Keratinocyte (primary cell): ENCODE results near the gene RNF112. TPM values are rescaled to one million over a fixed set of nuclear protein-coding genes. Genes with fewer than 3 reads are reported as not detected.

Source experiments
- DNase-seq: peaks from one replicate; pipeline ENCODE4 v3.0.0-alpha.2; 2011; ENCODE audit warnings: low read depth, missing footprints, low spot score
- FAIRE-seq: peaks from 2 replicates; lab custom pipeline; 2011; peaks lifted over from hg19 to GRCh38; lab: Jason Lieb, UNC
- H2AFZ ChIP-seq: 2 replicates; pipeline ENCODE4 v1.6.0; 2012; ENCODE audit warnings: low read length, control low read depth, inconsistent platforms; ENCODE audit not compliant: control insufficient read depth
- H3K27ac ChIP-seq: 2 replicates; pipeline ENCODE4 v1.5.1; 2011; ENCODE audit warnings: low read length; ENCODE audit not compliant: control insufficient read depth, insufficient read depth
- H3K27me3 ChIP-seq: 3 replicates; pipeline ENCODE4 v1.6.0; 2011; ENCODE audit warnings: low read length; ENCODE audit not compliant: control insufficient read depth, insufficient read depth; ENCODE audit errors: extremely low read depth
- H3K36me3 ChIP-seq, 2 experiments: 2 replicates in 1 of 2; 3 replicates in 1 of 2; pipeline ENCODE4 v1.5.1; 2011; ENCODE audit warnings: low read length in 2 of 2, mild to moderate bottlenecking in 1 of 2; ENCODE audit not compliant: control insufficient read depth in 2 of 2, insufficient read depth in 2 of 2; ENCODE audit errors: extremely low read depth in 1 of 2
- H3K4me1 ChIP-seq: 3 replicates; pipeline ENCODE4 v1.5.1; 2011; ENCODE audit warnings: low read length; ENCODE audit not compliant: control insufficient read depth, insufficient read depth; ENCODE audit errors: extremely low read depth
- H3K4me2 ChIP-seq: 3 replicates; pipeline ENCODE4 v1.6.0; 2011; ENCODE audit warnings: low read depth, low read length; ENCODE audit not compliant: control insufficient read depth, insufficient read depth; ENCODE audit errors: extremely low read depth
- H3K4me3 ChIP-seq, 3 experiments: fragments of 200-600 bp in 1 of 3; sonication (generic) in 1 of 3; 2 replicates in 2 of 3; 3 replicates in 1 of 3; pipeline ENCODE4 v1.5.1; 2011 to 2016; ENCODE audit warnings: low read length in 3 of 3, mild to moderate bottlenecking in 3 of 3, control low read depth in 2 of 3, inconsistent platforms in 1 of 3, low read depth in 1 of 3, mixed read lengths in 1 of 3, mixed run types in 1 of 3, moderate library complexity in 1 of 3; ENCODE audit not compliant: control insufficient read depth in 2 of 3, insufficient read depth in 2 of 3; ENCODE audit errors: extremely low read depth in 1 of 3
- H3K79me2 ChIP-seq: 2 replicates; pipeline ENCODE4 v1.6.0; 2012; ENCODE audit warnings: low read length; ENCODE audit not compliant: control insufficient read depth, insufficient read depth
- H3K9ac ChIP-seq: 3 replicates; pipeline ENCODE4 v1.6.0; 2011; ENCODE audit warnings: low read length; ENCODE audit not compliant: control insufficient read depth, insufficient read depth; ENCODE audit errors: extremely low read depth
- H3K9me1 ChIP-seq: 3 replicates; pipeline ENCODE4 v1.6.0; 2011; ENCODE audit warnings: low read length; ENCODE audit not compliant: control insufficient read depth, insufficient read depth; ENCODE audit errors: extremely low read depth
- H3K9me3 ChIP-seq: 2 replicates; pipeline ENCODE4 v1.5.1; 2012; ENCODE audit warnings: low read depth, low read length; ENCODE audit not compliant: control insufficient read depth
- H4K20me1 ChIP-seq: 3 replicates; pipeline ENCODE4 v1.6.0; 2011; ENCODE audit warnings: low read length; ENCODE audit not compliant: control insufficient read depth, insufficient read depth; ENCODE audit errors: extremely low read depth
- EZH2 ChIP-seq: IDR thresholded peaks from one replicate; pipeline ENCODE4 v1.6.1; 2012; ENCODE audit warnings: inconsistent platforms, mild to moderate bottlenecking, low read length, moderate library complexity
- dilution Hi-C: fragments of 300-500 bp; cut with MboI; formaldehyde crosslinking; loops from one replicate; pipeline ENCODE4 v1.7.0; 2020; ENCODE audit warnings: low sequenced_read_pairs; ENCODE audit not compliant: extremely low pct_ligation_motif_present
- polyA plus RNA-seq, 5 experiments: library from polyadenylated mRNA; depleted of rRNA in 3 of 5; stranded (reverse) in 3 of 5; stranded (forward) in 1 of 5; unstranded in 1 of 5; fragments of >200 nt; gene quantifications; 1 replicate in 1 of 5; 2 replicates in 3 of 5; 3 replicates in 1 of 5; pipeline versions ENCODE4 v1.2.1 to v1.2.3, GENCODE V29; 2011 to 2012; ENCODE audit warnings: missing spikeins in 2 of 5, low read depth in 1 of 5, low replicate concordance in 1 of 5
- TF ChIP-seq, protein P1 (sequence below), 3 experiments: IDR thresholded peaks in 1 of 3; conservative IDR thresholded peaks in 1 of 3; optimal IDR thresholded peaks in 1 of 3; 2 replicates in 2 of 3; 3 replicates in 1 of 3; pipeline versions ENCODE3 to v1.5.1; 2011; ENCODE audit warnings: low read length in 3 of 3, mild to moderate bottlenecking in 3 of 3, moderate library complexity in 2 of 3, control low read depth in 1 of 3, inconsistent platforms in 1 of 3; ENCODE audit not compliant: insufficient read depth in 2 of 3; ENCODE audit errors: extremely low read depth in 1 of 3

RNF112 gene
- polyA plus RNA-seq, 1 donor (not counting 4 experiments of a cell fraction or from before 2014, with no cell fraction given) = 0.05 TPM

DNA sequence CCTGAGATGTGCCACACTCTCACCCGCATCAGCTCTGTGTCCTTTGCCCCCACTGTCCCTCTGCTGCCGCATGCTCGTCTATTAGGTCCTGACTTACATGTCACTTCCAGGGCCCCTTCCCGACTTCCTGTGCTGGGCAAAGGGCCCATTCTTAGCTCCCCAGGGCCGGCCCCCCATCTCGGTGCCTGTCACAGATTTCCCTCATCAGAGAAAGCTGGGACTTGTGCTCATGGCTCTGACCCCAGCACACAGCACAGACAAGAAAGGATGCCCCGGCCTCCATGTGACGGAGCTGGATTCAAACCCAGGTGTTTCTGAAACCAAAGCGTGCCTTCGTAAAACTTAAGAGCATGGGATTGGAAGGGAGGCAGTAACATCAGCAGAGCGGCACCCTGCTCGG lies 38.6 kb upstream of the RNF112 start:
- Histone ChIP-seq H3K79me2 (no peaks in the 10 kb centered on the region), H3K9me1 (no peaks in the 10 kb centered on the region), H4K20me1 (no peaks in the 10 kb centered on the region), H3K27ac (no peak overlapping the region), H2AFZ (no peak overlapping the region), H3K36me3 (no peaks in the 10 kb centered on the region), H3K9ac (no peak overlapping the region), H3K4me3 (no peak overlapping the region), H3K4me2 (no peak overlapping the region), H3K4me1 (peaks cover 3% of the 10 kb centered on the region), H3K27me3 (no peaks in the 10 kb centered on the region), H3K9me3 (no peaks in the 10 kb centered on the region)
- DNase-seq = no peak
- TF ChIP-seq, protein P1, sequence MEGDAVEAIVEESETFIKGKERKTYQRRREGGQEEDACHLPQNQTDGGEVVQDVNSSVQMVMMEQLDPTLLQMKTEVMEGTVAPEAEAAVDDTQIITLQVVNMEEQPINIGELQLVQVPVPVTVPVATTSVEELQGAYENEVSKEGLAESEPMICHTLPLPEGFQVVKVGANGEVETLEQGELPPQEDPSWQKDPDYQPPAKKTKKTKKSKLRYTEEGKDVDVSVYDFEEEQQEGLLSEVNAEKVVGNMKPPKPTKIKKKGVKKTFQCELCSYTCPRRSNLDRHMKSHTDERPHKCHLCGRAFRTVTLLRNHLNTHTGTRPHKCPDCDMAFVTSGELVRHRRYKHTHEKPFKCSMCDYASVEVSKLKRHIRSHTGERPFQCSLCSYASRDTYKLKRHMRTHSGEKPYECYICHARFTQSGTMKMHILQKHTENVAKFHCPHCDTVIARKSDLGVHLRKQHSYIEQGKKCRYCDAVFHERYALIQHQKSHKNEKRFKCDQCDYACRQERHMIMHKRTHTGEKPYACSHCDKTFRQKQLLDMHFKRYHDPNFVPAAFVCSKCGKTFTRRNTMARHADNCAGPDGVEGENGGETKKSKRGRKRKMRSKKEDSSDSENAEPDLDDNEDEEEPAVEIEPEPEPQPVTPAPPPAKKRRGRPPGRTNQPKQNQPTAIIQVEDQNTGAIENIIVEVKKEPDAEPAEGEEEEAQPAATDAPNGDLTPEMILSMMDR (optimal IDR thresholded peaks at IDR 0.05 in 1 of 3, IDR thresholded peaks at IDR 0.05 in 1 of 3, conservative IDR thresholded peaks at IDR 0.05 in 1 of 3; ENCODE audit: extremely low read depth in 1 of 3, insufficient read depth in 2 of 3, low read length in 3 of 3) = no peak
- TF ChIP-seq EZH2 = no peak
- FAIRE-seq = no peak
- dilution Hi-C loops = loop anchor here (25.0 kb wide), 1 partner anchor 290 kb away; no protein-coding TSS in a partner anchor

DNA sequence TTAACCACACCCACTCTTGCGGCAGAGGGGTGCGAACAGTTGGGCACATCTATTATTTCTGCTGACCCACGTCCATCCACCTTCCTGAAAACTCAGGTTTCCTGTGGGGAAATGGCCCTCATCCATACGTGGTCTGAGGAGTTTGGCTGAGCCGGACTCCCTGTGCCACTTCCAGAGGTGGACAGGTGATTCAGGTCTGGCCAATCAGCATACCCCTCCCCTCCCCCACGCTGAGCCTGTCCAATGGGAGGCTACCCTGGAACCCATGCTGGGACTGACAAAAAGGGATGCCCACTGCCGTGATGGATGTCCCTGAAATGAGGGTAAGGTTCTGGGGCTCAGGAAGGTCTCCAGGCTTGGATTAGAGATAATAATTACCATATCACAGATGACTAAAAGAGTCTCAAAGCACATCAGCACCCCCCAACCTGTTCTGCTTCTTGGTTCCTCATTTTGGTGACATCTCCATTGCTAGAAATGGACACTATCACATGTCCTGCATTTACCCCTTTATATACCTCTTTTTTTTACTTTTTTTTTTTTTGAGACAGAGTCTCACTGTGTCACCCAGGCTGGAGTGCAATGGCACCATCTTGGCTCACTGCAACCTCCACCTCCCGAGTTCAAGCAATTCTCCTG lies 38.0 kb upstream of the RNF112 start:
- Histone ChIP-seq H3K27me3 (no peaks in the 10 kb centered on the region), H3K79me2 (no peaks in the 10 kb centered on the region), H3K9me1 (no peaks in the 10 kb centered on the region), H3K27ac (no peak overlapping the region), H2AFZ (no peak overlapping the region), H3K9me3 (no peaks in the 10 kb centered on the region), H4K20me1 (no peaks in the 10 kb centered on the region), H3K36me3 (no peaks in the 10 kb centered on the region), H3K4me2 (no peak overlapping the region), H3K4me3 (no peak overlapping the region), H3K9ac (no peak overlapping the region), H3K4me1 (peaks cover 3% of the 10 kb centered on the region)
- DNase-seq (no peak), FAIRE-seq (no peak)
- dilution Hi-C loops = loop anchor here (25.0 kb wide), 1 partner anchor 289 kb away; no protein-coding TSS in a partner anchor
- TF ChIP-seq, protein P1 (optimal IDR thresholded peaks at IDR 0.05 in 1 of 3, IDR thresholded peaks at IDR 0.05 in 1 of 3, conservative IDR thresholded peaks at IDR 0.05 in 1 of 3; ENCODE audit: extremely low read depth in 1 of 3, insufficient read depth in 2 of 3, low read length in 3 of 3) = no peak
- TF ChIP-seq EZH2 = no peak
